ENCODE measurements around the gene PAPOLB. TPM values are rescaled to one million over a fixed set of nuclear protein-coding genes. Genes with fewer than 3 reads are reported as not detected.

The PAPOLB gene
- total and polyA plus RNA-seq, 2 of the 4 experiments (the other 2 are of a cell fraction): under 0.01 TPM; not detected in 1

GRCh38 chr7:4815609-4816418 is 46.0 kb downstream of the PAPOLB start:
- H3K36me3 ChIP-seq (ENCODE audit: control insufficient read depth, insufficient read depth, low read length): no peaks in the 10 kb centered on the region
- no peak overlapping the region for H2AFZ ChIP-seq (replicated peaks; ENCODE audit: low read length, poor library complexity)
- H4K91ac ChIP-seq (ENCODE audit: insufficient read depth, low read depth, low read length): no peak overlapping the region
- 85% methylated on average over 22 of the region's 38 CpGs; no CpG with 5 or more reads in 1 of the 2 experiments for WGBS, 2 experiments (ENCODE audit: extremely low coverage in 2 of 2, insufficient read length in 1 of 2)
- peaks cover 6% of the 10 kb centered on the region for H3K9me3 ChIP-seq (ENCODE audit: control insufficient read depth, insufficient read depth, low read length)
- no peak overlapping the region for H3K4me2 ChIP-seq (ENCODE audit: low read depth, low read length)
- H4K20me1 ChIP-seq (ENCODE audit: insufficient read depth, low read length): no peaks in the 10 kb centered on the region
- no peak overlapping the region for H2AK5ac ChIP-seq (ENCODE audit: low read depth, low read length)
- no peak overlapping the region for H3K4ac ChIP-seq (ENCODE audit: low read depth, low read length)
- H3K4me3 ChIP-seq (ENCODE audit: insufficient read depth, low read depth, low read length): no peak overlapping the region
- H4K8ac ChIP-seq (ENCODE audit: low read depth in 2 of 2, low read length in 2 of 2): no peak overlapping the region
- H3K23ac ChIP-seq (ENCODE audit: low read depth, low read length): no peak overlapping the region
- H3K27ac ChIP-seq (ENCODE audit: insufficient read depth, low read length): no peak overlapping the region
- dilution Hi-C loops (cut with HindIII; ENCODE audit: low sequenced_read_pairs, unreplicated experiment) (no loop called here), intact Hi-C loops (cut with micrococcal nuclease) (no loop called here), in situ Hi-C loops (cut with MboI; ENCODE audit: low sequenced_read_pairs) (no loop called here)
- H3K14ac ChIP-seq (replicated peaks; ENCODE audit: low read depth, low read length): no peak overlapping the region
- no peak overlapping the region for H2BK20ac ChIP-seq (ENCODE audit: low read depth, low read length)
- no peak overlapping the region for H2BK120ac ChIP-seq (ENCODE audit: low read depth, low read length)
- H2BK15ac ChIP-seq (ENCODE audit: low read depth, low read length): no peak overlapping the region
- H3K9ac ChIP-seq (ENCODE audit: low read depth, low read length): no peak overlapping the region
- no peaks in the 10 kb centered on the region for H3K4me1 ChIP-seq (ENCODE audit: control insufficient read depth, insufficient read depth, low read length)
- no peak overlapping the region for H2AK9ac ChIP-seq (replicated peaks; ENCODE audit: low read depth, low read length, poor library complexity)
- no peak overlapping the region for H3K18ac ChIP-seq (ENCODE audit: low read depth, low read length)
- TF ChIP-seq CTCF (conservative IDR thresholded peaks at IDR 0.05; ENCODE audit: low read depth, low read length) (no peak), MAZ (IDR thresholded peaks at IDR 0.05; ENCODE audit: borderline replicate concordance, low read depth, low read length) (no peak), BHLHE40 (IDR thresholded peaks at IDR 0.05; ENCODE audit: low read depth, low read length) (no peak), RAD21 (IDR thresholded peaks at IDR 0.05; ENCODE audit: low read length) (no peak), CEBPB (IDR thresholded peaks at IDR 0.05; ENCODE audit: low read depth, low read length) (no peak), NFE2L2 (IDR thresholded peaks at IDR 0.05; ENCODE audit: low read depth, low read length) (no peak), USF2 (IDR thresholded peaks at IDR 0.05; ENCODE audit: low read depth, low read length) (no peak), FOS (IDR thresholded peaks at IDR 0.05; ENCODE audit: low read depth, low read length) (no peak), CHD1 (IDR thresholded peaks at IDR 0.05; ENCODE audit: low read depth, low read length) (no peak), POLR2A (IDR thresholded peaks at IDR 0.05; ENCODE audit: low read depth, low read length) (no peak), MAFK (IDR thresholded peaks at IDR 0.05; ENCODE audit: low read depth, low read length) (no peak), RCOR1 (IDR thresholded peaks at IDR 0.05; ENCODE audit: insufficient replicate concordance, low read length) (no peak), ELK1 (IDR thresholded peaks at IDR 0.05; ENCODE audit: borderline replicate concordance, low read depth, low read length) (no peak), RFX5 (IDR thresholded peaks at IDR 0.05; ENCODE audit: low read depth, low read length) (no peak)
- H3K9me1 ChIP-seq (ENCODE audit: insufficient read depth, low read length): no peaks in the 10 kb centered on the region; the same call in 1 of the 2 replicates
- no peak for ATAC-seq (ENCODE audit: low read depth)
- H3K79me1 ChIP-seq (ENCODE audit: low read depth in 1 of 2, low read length in 2 of 2): no peaks in the 10 kb centered on the region
- H4K5ac ChIP-seq (ENCODE audit: low read depth, low read length): no peak overlapping the region
- no peak overlapping the region for H3K56ac ChIP-seq (ENCODE audit: extremely low read depth, insufficient read depth, low read length)
- H2BK5ac ChIP-seq (ENCODE audit: low read depth, low read length, poor library complexity, severe bottlenecking): no peak overlapping the region
- ChIA-PET POLR2A (ENCODE audit: unreplicated experiment) (no interaction called here), CTCF (interaction anchor here (1.0 kb wide), 1 partner anchor 269 kb away, joined by 3 read pairs; no protein-coding TSS in a partner anchor)
- H3K27me3 ChIP-seq (ENCODE audit: control insufficient read depth, insufficient read depth, low read length): no peaks in the 10 kb centered on the region; the same call in 1 of the 2 replicates
- DNase-seq: no peak
- BruUV-seq (replicated peaks): no TSS peak
